ENCODE measurements around the gene CMPK2.

CMPK2 gene

GRCh38 chr2:6808426-6808825, 57.3 kb downstream of the CMPK2 start:
- no peak for DNase-seq

DNA sequence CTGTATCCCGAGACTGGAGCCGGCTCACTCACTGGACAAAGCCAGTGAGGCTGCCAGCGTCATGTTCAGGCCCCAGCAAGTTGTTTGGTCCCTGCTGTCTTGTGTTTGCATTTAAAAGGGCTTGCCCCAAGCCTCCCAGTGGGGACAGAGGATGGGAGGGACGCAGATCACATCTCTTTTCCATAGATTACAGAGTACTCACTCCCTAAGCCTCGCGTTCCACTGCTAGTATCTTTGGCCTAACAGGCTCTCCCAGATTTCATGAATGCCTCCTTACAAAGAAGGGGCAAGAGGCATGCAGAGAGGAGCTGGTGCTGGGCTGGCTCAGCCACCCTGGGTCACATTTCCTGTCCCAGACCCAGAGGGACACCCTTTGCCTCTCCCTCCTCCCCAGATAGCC, 59.1 kb downstream of the CMPK2 start:
- no peak for DNase-seq

DNA sequence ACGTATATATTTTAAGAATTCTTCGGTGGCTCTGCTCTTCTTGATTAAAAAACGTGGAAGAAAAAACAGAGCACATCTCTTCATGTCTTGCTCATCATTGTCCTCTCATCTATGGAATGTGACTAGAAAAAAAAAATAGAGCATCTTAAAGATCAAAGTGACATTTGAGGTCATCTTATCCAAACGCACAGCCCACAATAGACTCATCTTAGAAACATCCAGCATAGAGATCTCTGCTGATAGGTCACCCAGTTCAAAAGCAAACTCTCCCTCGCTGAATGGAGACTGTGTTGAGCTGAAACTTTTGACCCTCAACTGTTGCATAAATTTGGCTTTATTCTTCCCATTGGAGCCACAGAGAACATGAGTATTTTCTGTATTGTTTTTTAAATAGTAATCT, 65.2 kb downstream of the CMPK2 start:
- no peak for DNase-seq

Measured in NCI-H526 (cell line).